ENCODE results near the gene PCBP2.

PCBP2 gene

DNA sequence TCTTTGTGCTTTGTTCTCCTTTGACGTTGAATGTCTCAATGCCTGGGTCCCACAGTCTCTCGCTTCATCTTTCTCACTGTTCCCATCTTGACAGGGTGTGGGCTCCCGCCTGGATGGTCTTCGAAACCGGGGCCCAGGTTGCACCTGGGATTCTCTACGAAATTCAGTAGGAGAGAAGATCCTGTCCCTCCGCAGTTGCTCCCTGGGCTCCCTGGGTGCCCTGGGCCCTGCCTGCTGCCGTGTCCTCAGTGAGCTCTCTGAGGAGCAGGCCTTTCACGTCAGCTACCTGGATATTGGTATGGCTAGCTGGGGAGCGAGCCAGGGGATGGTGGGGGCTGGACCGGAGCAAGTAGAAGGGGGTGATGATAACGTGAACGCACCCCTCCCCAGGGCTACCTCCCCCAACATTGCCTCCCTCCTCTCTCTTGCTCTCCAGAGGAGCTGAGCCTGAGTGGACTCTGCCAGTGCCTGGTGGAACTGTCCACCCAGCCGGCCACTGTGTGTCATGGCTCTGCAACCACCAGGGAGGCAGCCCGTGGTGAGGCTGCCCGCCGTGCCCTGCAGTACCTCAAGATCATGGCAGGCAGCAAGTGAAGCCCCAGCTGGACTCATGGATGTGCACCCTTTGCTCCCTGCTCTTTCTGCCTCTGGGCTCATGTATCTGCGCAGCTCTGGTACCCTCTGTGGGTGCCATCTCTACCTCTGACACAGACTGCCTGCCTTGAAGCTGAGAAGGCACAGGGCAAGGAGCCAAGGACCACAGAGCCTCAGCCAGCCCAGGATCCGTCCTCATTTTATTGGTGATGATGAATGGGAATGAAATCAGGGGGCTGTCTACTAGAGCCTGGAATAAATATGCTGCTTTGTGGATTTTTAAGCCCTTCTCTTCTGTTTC is 53.9 kb downstream of the PCBP2 start:
- in situ Hi-C loops (cut with HindIII; ENCODE audit: low sequenced_read_pairs): loop anchor here (10.0 kb wide), 1 partner anchor 161 kb away; no protein-coding TSS in a partner anchor

DNA sequence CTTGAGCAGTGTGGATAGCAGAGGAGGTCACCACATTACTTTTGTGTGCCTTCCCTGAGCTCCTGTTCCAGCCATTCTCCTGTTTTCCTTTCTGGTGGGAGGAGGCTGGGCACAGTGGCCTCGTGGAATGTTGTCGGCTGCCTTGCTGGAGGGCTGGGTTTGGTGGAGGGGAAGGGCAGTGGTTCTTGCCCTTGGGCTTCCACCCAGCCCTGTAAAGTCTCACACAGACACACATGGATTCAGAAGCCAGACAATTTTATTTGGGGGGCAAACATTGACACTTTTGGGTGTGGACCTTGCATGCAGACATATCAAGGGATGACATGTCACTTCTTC is 54.5 kb downstream of the PCBP2 start:
- in situ Hi-C loops (cut with HindIII; ENCODE audit: low sequenced_read_pairs): loop anchor here (10.0 kb wide), 1 partner anchor 162 kb away; no protein-coding TSS in a partner anchor

- in situ Hi-C loops (cut with HindIII; ENCODE audit: low sequenced_read_pairs): loop anchor here (10.0 kb wide), 1 partner anchor 162 kb away; no protein-coding TSS in a partner anchor
These were observed 55.1 kb downstream of the PCBP2 start, which contains the start of gene NPFF for GRCh38 chr12:53506881-53507602. Gene NPFF, minus strand, starts transcription at chr12:53507484. Its CDS starts 10 bp downstream, at chr12:53507474.

DNA sequence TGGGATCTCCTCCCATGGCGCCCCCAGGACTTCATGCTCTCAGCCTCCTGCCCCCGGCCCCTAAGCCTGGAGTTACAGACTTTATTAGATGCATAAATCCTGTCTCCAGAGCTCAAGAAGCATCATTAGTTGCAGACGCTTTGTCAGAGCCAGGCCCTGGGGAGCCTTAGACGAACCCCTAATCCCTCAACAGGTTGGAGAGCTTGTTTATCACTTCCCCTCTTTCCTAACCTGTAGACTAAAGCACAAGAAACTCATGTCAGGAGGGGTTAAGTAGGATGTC is 55.6 kb downstream of the PCBP2 start:
- in situ Hi-C loops (cut with HindIII; ENCODE audit: low sequenced_read_pairs): loop anchor here (10.0 kb wide), 1 partner anchor 163 kb away; no protein-coding TSS in a partner anchor

DNA sequence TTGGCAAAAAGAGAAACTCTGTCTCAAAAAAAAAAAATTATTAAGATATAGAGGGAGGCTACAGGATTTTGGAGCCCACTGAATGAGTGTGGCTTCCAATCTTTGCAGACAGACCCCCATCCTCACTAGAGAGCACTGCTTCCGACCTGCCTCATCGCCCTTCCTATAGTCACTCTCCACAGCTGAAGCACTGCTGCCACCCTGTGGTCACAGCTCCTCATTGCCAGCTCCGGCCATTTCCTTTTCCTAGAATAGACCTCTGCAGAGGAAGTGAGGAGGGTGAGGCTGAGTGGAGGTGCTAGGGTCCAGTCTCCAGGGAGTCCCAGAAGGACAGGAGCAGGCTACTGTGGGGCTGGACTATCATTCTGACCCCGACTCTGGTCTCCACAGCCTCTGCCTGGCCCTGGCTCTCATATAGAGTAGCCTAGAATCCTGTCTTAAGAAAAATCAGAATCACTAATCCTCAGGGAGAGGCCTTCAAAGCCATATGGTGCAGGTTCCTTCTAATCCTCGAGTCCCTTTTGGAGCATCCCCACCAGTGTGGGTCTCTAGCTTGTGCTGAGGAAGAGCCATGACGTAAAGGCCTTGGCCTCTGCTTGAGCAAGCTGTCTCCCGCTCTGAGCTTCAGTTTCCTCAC is 56.8 kb downstream of the PCBP2 start:
- in situ Hi-C loops (cut with HindIII; ENCODE audit: low sequenced_read_pairs): loop anchor here (10.0 kb wide), 1 partner anchor 164 kb away; no protein-coding TSS in a partner anchor

GRCh38 chr12:53510181-53510812 is 58.4 kb downstream of the PCBP2 start:
- in situ Hi-C loops (cut with HindIII; ENCODE audit: low sequenced_read_pairs): loop anchor here (5.0 kb wide), 1 partner anchor 38 kb away; no protein-coding TSS in a partner anchor

- in situ Hi-C loops (cut with HindIII; ENCODE audit: low sequenced_read_pairs): loop anchor here (5.0 kb wide), 1 partner anchor 42 kb away; no protein-coding TSS in a partner anchor
These were observed 62.0 kb downstream of the PCBP2 start for GRCh38 chr12:53513712-53514410.

GRCh38 chr12:53514628-53515290 is 62.9 kb downstream of the PCBP2 start:
- in situ Hi-C loops (cut with HindIII; ENCODE audit: low sequenced_read_pairs): loop anchor here (5.0 kb wide), 1 partner anchor 42 kb away; no protein-coding TSS in a partner anchor

- in situ Hi-C loops (cut with HindIII; ENCODE audit: low sequenced_read_pairs): no loop called here
These were observed 63.4 kb downstream of the PCBP2 start for GRCh38 chr12:53515291-53515680.

GRCh38 chr12:53516758-53517455 is 65.0 kb downstream of the PCBP2 start:
- in situ Hi-C loops (cut with HindIII; ENCODE audit: low sequenced_read_pairs): no loop called here

DNA sequence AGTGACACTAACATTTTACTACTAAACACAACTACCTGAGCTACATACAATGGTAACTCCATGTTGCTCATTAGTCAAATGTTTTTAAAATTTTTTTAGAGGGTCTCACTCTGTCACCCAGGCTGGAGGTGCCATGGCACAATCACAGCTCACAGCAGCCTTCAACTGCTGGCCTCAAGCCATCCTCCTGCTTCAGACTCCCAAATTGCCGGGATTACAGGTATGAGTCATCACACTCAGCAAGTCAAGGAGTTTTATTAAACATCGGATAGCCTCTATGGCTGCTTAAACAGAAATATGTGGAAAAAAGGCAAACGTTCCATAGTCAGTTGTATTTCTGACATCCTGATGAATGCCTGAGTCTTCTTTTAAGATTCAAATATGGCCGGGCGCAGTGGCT is 66.5 kb downstream of the PCBP2 start:
- in situ Hi-C loops (cut with HindIII; ENCODE audit: low sequenced_read_pairs): no loop called here

DNA sequence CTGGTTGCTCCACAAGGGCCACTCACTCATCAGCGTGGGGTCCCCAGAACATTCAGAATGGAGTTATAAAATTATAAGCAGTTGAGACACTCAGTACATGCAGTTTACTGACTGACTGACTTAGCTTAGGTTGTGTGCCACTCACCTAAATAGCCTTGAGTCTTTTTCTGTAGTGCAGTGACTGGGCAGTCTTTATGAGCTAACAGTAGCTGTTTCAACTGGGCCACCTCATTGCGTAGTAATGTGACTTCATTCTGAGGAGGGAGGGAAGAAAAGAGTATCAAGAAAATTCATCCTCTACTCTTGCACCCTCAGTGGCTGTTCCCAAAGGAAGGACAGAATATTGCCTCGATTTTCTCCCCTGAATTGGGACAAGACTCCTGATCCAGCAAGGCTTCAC is 71.2 kb downstream of the PCBP2 start:
- in situ Hi-C loops (cut with HindIII; ENCODE audit: low sequenced_read_pairs): no loop called here

DNA sequence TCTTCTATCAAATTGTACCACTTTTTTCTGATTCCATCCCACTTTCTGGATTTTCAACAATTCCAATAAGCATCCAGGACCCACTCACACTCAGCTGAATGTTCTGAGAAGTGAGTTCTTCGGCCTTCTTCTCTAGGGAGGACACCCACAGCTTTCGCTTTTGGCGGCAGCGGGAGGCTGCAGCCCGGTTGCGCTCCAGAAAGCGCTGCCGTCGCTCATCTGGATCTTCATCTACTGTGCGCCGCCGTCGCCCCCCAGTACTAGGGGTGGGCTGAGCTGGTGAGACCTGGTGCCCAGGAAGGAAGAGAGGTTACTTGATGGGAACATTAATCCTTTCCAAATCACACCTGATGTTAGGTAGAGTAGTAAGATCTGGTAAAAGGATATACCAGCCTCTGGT is 72.6 kb downstream of the PCBP2 start:
- in situ Hi-C loops (cut with HindIII; ENCODE audit: low sequenced_read_pairs): no loop called here

GRCh38 chr12:53530061-53530460 is 78.2 kb downstream of the PCBP2 start:
- in situ Hi-C loops (cut with HindIII; ENCODE audit: low sequenced_read_pairs): loop anchor here (5.0 kb wide), 1 partner anchor 52 kb away; no protein-coding TSS in a partner anchor

Measured in endothelial cell of hepatic sinusoid (primary cell).